Measurements from ENCODE around the gene COPB1.

DNA sequence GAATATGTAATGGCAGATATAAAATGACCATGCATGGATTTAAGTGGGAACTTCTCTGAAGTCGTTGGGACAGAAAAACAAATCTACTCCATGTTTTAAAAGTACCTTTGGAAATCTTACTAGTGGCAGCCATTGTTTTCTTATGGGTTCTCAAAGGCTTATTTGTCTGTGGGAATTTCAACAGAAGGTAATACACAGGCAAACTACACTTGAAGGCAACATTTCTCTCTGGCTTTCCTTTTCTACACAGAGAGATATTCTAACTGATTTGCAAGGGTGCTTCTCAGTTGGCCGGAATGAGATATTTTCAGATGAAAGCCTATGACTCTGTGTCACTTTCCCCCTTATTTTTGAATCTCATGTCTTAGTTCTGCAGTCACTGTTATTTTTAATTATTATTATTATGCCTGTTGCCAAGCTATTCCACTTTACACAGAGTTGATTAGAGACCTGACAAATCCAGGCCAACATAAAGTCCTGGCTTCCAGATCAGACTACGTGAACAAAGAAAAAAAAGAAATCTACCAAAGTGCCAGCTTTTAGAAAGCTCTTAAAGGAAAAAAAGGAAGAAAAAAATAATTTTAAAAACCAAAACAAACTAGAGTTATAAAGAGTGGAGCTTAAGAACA lies 39.4 kb upstream of the COPB1 start:
- TF ChIP-seq CTCF (IDR thresholded peaks at IDR 0.05) (no peak), POLR2A (IDR thresholded peaks at IDR 0.05) (no peak)
